ENCODE results near the gene DNASE1L1.

DNASE1L1 gene

GRCh38 chrX:154409222-154409871 lies at the start of gene DNASE1L1:
DNASE1L1 (minus strand) TSS chrX:154409254; CDS start chrX:154405568, 3,686 bp downstream.
- DNase-seq (ENCODE audit: low read depth in 2 of 2), result no peak

GRCh38 chrX:154458116-154458953 lies 49.3 kb upstream of the DNASE1L1 start, which contains the start of gene PLXNA3:
PLXNA3 (plus strand) TSS chrX:154458281; CDS start chrX:154460184, 1,903 bp downstream.
- DNase-seq (ENCODE audit: low read depth in 2 of 2), result peak; percentile 35 to 46

- DNase-seq (ENCODE audit: low read depth in 2 of 2), result no peak
Measured at GRCh38 chrX:154457491-154458115, 48.5 kb upstream of the DNASE1L1 start.

GRCh38 chrX:154452823-154453222 lies 43.8 kb upstream of the DNASE1L1 start:
- DNase-seq (ENCODE audit: low read depth in 2 of 2), result no peak

- no peak for DNase-seq (ENCODE audit: low read depth in 2 of 2)
Measured at GRCh38 chrX:154450312-154450711, 41.3 kb upstream of the DNASE1L1 start.

- no peak for DNase-seq (ENCODE audit: low read depth in 2 of 2)
Measured at GRCh38 chrX:154449618-154450017, 40.6 kb upstream of the DNASE1L1 start.

GRCh38 chrX:154448484-154448883 lies 39.4 kb upstream of the DNASE1L1 start:
- no peak for DNase-seq (ENCODE audit: low read depth in 2 of 2)

- no peak for DNase-seq (ENCODE audit: low read depth in 2 of 2)
Measured at GRCh38 chrX:154446430-154446829, 37.4 kb upstream of the DNASE1L1 start.

- no peak for DNase-seq (ENCODE audit: low read depth in 2 of 2)
Measured at GRCh38 chrX:154445776-154446175, 36.7 kb upstream of the DNASE1L1 start.

GRCh38 chrX:154444755-154445246 lies 35.7 kb upstream of the DNASE1L1 start:
- DNase-seq (ENCODE audit: low read depth in 2 of 2), result no peak

GRCh38 chrX:154443992-154444754 lies 35.1 kb upstream of the DNASE1L1 start, which contains the start of gene FAM50A:
FAM50A (plus strand) TSS chrX:154444141; CDS start chrX:154444236, 95 bp downstream.
- DNase-seq (ENCODE audit: low read depth in 2 of 2), result peak; percentile 52 to 60

- DNase-seq (ENCODE audit: low read depth in 2 of 2), result no peak
Measured at GRCh38 chrX:154443479-154443910, 34.4 kb upstream of the DNASE1L1 start.

GRCh38 chrX:154441984-154442707 lies 33.1 kb upstream of the DNASE1L1 start:
- DNase-seq (ENCODE audit: low read depth in 2 of 2), result no peak

GRCh38 chrX:154441564-154441963 lies 32.5 kb upstream of the DNASE1L1 start:
- DNase-seq (ENCODE audit: low read depth in 2 of 2), result no peak

- DNase-seq (ENCODE audit: low read depth in 2 of 2), result no peak
Measured at GRCh38 chrX:154440623-154441357, 31.7 kb upstream of the DNASE1L1 start.

GRCh38 chrX:154439841-154440240 lies 30.8 kb upstream of the DNASE1L1 start:
- DNase-seq (ENCODE audit: low read depth in 2 of 2), result no peak

- no peak for DNase-seq (ENCODE audit: low read depth in 2 of 2)
Measured at GRCh38 chrX:154437971-154438893, 29.2 kb upstream of the DNASE1L1 start.

GRCh38 chrX:154436983-154437752 lies 28.1 kb upstream of the DNASE1L1 start, which contains the start of gene GDI1:
GDI1 (plus strand) TSS chrX:154437154; CDS start chrX:154437255, 101 bp downstream.
- DNase-seq (ENCODE audit: low read depth in 2 of 2), result peak in 1 of 2 donors; percentile 40
